Loucy (cell line): Measurements from ENCODE around the gene HSF2.

Source experiments
- EZH2phosphoT487 ChIP-seq: fragments of 200-600 bp; IDR thresholded peaks from 2 replicates; pipeline ENCODE4 v1.6.1; 2018; ENCODE audit warnings: antibody characterized with exemption, mild to moderate bottlenecking, moderate library complexity, borderline replicate concordance
- TF ChIP-seq, protein P1 (sequence below): fragments of 200-600 bp; sonication (generic); conservative IDR thresholded peaks from 2 replicates; pipeline ENCODE4 v1.5.1; 2014; ENCODE audit warnings: mild to moderate bottlenecking, antibody characterized with exemption, low read length

DNA sequence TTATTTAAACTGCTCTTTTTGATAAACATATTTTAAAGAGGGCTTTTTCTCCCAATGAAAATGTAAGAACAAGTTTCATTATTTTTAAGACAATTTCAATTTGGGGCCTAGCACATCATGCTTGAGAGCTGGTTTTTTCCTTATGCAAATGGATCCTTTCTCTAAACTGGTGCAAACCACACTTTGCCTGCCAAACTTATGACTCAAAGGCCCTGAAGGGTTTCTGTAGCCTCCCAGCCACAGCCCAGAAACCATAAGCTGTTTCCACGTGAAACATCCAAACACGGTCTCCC is 451 bp upstream of the HSF2 start:
- TF ChIP-seq, protein P1, sequence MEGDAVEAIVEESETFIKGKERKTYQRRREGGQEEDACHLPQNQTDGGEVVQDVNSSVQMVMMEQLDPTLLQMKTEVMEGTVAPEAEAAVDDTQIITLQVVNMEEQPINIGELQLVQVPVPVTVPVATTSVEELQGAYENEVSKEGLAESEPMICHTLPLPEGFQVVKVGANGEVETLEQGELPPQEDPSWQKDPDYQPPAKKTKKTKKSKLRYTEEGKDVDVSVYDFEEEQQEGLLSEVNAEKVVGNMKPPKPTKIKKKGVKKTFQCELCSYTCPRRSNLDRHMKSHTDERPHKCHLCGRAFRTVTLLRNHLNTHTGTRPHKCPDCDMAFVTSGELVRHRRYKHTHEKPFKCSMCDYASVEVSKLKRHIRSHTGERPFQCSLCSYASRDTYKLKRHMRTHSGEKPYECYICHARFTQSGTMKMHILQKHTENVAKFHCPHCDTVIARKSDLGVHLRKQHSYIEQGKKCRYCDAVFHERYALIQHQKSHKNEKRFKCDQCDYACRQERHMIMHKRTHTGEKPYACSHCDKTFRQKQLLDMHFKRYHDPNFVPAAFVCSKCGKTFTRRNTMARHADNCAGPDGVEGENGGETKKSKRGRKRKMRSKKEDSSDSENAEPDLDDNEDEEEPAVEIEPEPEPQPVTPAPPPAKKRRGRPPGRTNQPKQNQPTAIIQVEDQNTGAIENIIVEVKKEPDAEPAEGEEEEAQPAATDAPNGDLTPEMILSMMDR, result no peak
- no peak for TF ChIP-seq EZH2phosphoT487
